GM23338 (cell line): ENCODE data around the gene ARL15. TPM values are rescaled to one million over a fixed set of nuclear protein-coding genes. Genes with fewer than 3 reads are reported as not detected.

ENCODE experiments used
- ATAC-seq: fragments of 200-7000 bp; cut with Tn5 transposase; 3 replicates; pipeline ENCODE4 v1.9.1; 2020
- DNase-seq: peaks from one replicate; pipeline ENCODE4 v3.0.0-alpha.2; 2015; ENCODE audit warnings: low spot score
- H2AFZ ChIP-seq: fragments of 200-600 bp; sonication (generic); 2 replicates; pipeline ENCODE4 v1.8.0; 2016; ENCODE audit warnings: antibody characterized with exemption, mild to moderate bottlenecking, moderate library complexity
- H3F3A ChIP-seq: fragments of 200-600 bp; sonication (generic); replicated peaks from 2 replicates; pipeline ENCODE4 v1.8.0; 2017; ENCODE audit warnings: antibody characterized with exemption, mixed run types, low read depth
- H3K27ac ChIP-seq: fragments of 200-600 bp; sonication (generic); 2 replicates; pipeline ENCODE4 v1.6.1; 2016; ENCODE audit warnings: low read depth
- H3K27me3 ChIP-seq: fragments of 200-600 bp; sonication (generic); 2 replicates; pipeline ENCODE4 v1.8.0; 2016; ENCODE audit warnings: mild to moderate bottlenecking, mixed run types, moderate library complexity; ENCODE audit not compliant: insufficient read depth
- H3K36me3 ChIP-seq: fragments of 200-600 bp; sonication (generic); 2 replicates; pipeline ENCODE4 v1.8.0; 2016; ENCODE audit warnings: mild to moderate bottlenecking; ENCODE audit not compliant: insufficient read depth
- H3K4me1 ChIP-seq: fragments of 200-600 bp; sonication (generic); 2 replicates; pipeline ENCODE4 v1.8.0; 2016; ENCODE audit warnings: mild to moderate bottlenecking, moderate library complexity; ENCODE audit not compliant: insufficient read depth
- H3K4me2 ChIP-seq: fragments of 200-600 bp; sonication (generic); 2 replicates; pipeline ENCODE4 v1.7.1; 2017; ENCODE audit warnings: mixed run types
- H3K4me3 ChIP-seq: fragments of 200-600 bp; sonication (generic); 2 replicates; pipeline ENCODE4 v1.6.1; 2016; ENCODE audit warnings: mixed run types
- H3K79me2 ChIP-seq: fragments of 200-600 bp; sonication (generic); replicated peaks from 2 replicates; pipeline ENCODE4 v1.8.0; 2017; ENCODE audit warnings: mild to moderate bottlenecking; ENCODE audit not compliant: insufficient read depth
- H3K9me2 ChIP-seq: fragments of 200-600 bp; sonication (generic); 2 replicates; pipeline ENCODE4 v1.8.0; 2017; ENCODE audit not compliant: insufficient read depth
- H4K20me1 ChIP-seq: fragments of 200-600 bp; sonication (generic); replicated peaks from 2 replicates; pipeline ENCODE4 v1.8.0; 2017; ENCODE audit warnings: mild to moderate bottlenecking; ENCODE audit not compliant: insufficient read depth
- H3K27ac Mint-ChIP-seq: 2 replicates; pipeline ENCODE4 v1.8.0; 2020; ENCODE audit warnings: inconsistent platforms, mild to moderate bottlenecking, moderate library complexity, mixed read lengths
- H3K27me3 Mint-ChIP-seq: 3 replicates; pipeline ENCODE4 v1.8.0; 2022; ENCODE audit warnings: low read depth, mild to moderate bottlenecking, moderate library complexity, mixed read lengths, inconsistent platforms; ENCODE audit not compliant: insufficient read depth, poor library complexity
- H3K36me3 Mint-ChIP-seq: 3 replicates; pipeline ENCODE4 v1.8.0; 2021; ENCODE audit warnings: low read depth, mild to moderate bottlenecking, inconsistent platforms, moderate library complexity, mixed read lengths
- H3K4me1 Mint-ChIP-seq: 3 replicates; pipeline ENCODE4 v1.8.0; 2020; ENCODE audit warnings: mild to moderate bottlenecking, inconsistent platforms, mixed read lengths
- H3K4me3 Mint-ChIP-seq: 3 replicates; pipeline ENCODE4 v1.8.0; 2021; ENCODE audit warnings: moderate library complexity, mild to moderate bottlenecking, inconsistent platforms, mixed read lengths
- H3K9me3 Mint-ChIP-seq: 3 replicates; pipeline ENCODE4 v1.8.0; 2020; ENCODE audit warnings: moderate library complexity, mild to moderate bottlenecking, inconsistent platforms, mixed read lengths
- CREB1 ChIP-seq: fragments of 250-450 bp; sonication (Bioruptor Pico); IDR thresholded peaks from 2 replicates; pipeline ENCODE4 v1.5.0; 2020; ENCODE audit warnings: low read depth, mild to moderate bottlenecking, moderate library complexity
- CTCF ChIP-seq, 2 experiments: fragments of 200-600 bp in 1 of 2; sonication (generic) in 1 of 2; conservative IDR thresholded peaks; 2 replicates each; pipeline versions ENCODE4 v1.5.1 to v1.6.1; 2016 to 2017; ENCODE audit warnings: antibody characterized with exemption in 2 of 2, low read depth in 2 of 2, mild to moderate bottlenecking in 2 of 2, moderate library complexity in 1 of 2
- ETS1 ChIP-seq: IDR thresholded peaks from 2 replicates; pipeline ENCODE4 v1.6.1; 2016; ENCODE audit warnings: antibody characterized with exemption
- EZH2 ChIP-seq: fragments of 200-600 bp; sonication (generic); IDR thresholded peaks from one replicate; pipeline ENCODE4 v1.8.0; 2017; ENCODE audit warnings: antibody characterized with exemption, mild to moderate bottlenecking, low read depth; ENCODE audit not compliant: unreplicated experiment
- EZH2phosphoT487 ChIP-seq: fragments of 200-600 bp; sonication (generic); IDR thresholded peaks from one replicate; pipeline ENCODE4 v1.8.1; 2018; ENCODE audit warnings: antibody characterized with exemption; ENCODE audit not compliant: unreplicated experiment
- JUNB ChIP-seq: IDR thresholded peaks from one replicate; pipeline ENCODE4 v1.6.1; 2016; ENCODE audit warnings: antibody characterized with exemption; ENCODE audit not compliant: unreplicated experiment
- NANOG ChIP-seq: IDR thresholded peaks from 2 replicates; pipeline ENCODE4 v1.6.1; 2016; ENCODE audit warnings: antibody characterized with exemption, borderline replicate concordance
- POLR2AphosphoS5 ChIP-seq: IDR thresholded peaks from 2 replicates; pipeline ENCODE4 v1.6.1; 2016; ENCODE audit warnings: antibody characterized with exemption, low read depth
- REST ChIP-seq: IDR thresholded peaks from one replicate; pipeline ENCODE4 v1.6.1; 2018; ENCODE audit warnings: antibody characterized with exemption; ENCODE audit not compliant: unreplicated experiment
- STAT1 ChIP-seq: IDR thresholded peaks from one replicate; pipeline ENCODE4 v1.6.1; 2016; ENCODE audit warnings: antibody characterized with exemption; ENCODE audit not compliant: unreplicated experiment
- ZNF114 ChIP-seq: fragments of 250-450 bp; sonication (Bioruptor Pico); IDR thresholded peaks from 2 replicates; pipeline ENCODE4 v1.5.0; 2020; ENCODE audit warnings: mild to moderate bottlenecking, moderate library complexity
- ZNF331 ChIP-seq: fragments of 250-450 bp; sonication (Bioruptor Pico); IDR thresholded peaks from 2 replicates; pipeline ENCODE4 v1.5.0; 2020; ENCODE audit warnings: low read depth, mild to moderate bottlenecking, moderate library complexity
- polyA plus RNA-seq: library from polyadenylated mRNA; unstranded; fragments of >200 nt; fragmentation: Nextera tagmentation; extraction: Ambion mirVana; gene quantifications from 2 replicates; pipeline ENCODE4 v1.2.1, GENCODE V29; 2016
- total RNA-seq: library from RNA; depleted of rRNA; stranded (reverse); fragments of >200 nt; shearing (Covaris generic); gene quantifications from 2 replicates; pipeline ENCODE4 v1.2.3, GENCODE V29; 2014

Gene ARL15
- total and polyA plus RNA-seq, 2 experiments from 2014 or later: 13.0 to 54.0 TPM

DNA sequence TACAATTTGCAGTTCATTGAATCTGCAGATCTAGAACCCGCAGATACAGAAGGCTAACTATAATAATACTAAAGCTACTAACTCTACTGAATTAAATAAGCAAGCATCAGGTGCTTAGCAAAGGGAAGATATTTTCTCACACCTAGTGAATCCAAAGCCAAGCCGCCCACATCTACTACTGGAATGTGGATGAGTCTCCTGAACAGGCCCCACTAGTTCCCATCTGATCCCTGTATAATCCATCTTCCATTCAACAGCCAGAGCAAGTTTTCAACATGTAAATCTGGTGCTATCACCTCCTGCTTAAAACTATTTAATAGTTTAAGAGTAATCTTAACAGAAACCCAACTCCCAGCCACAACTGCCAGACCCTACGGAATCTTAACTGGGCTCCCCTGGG lies 18.9 kb downstream of the ARL15 start (continued):
- TF ChIP-seq POLR2AphosphoS5 (no peak), JUNB (no peak), EZH2phosphoT487 (no peak), CREB1 (no peak), REST (no peak), ETS1 (no peak), ZNF331 (CRISPR knock-in tag) (no peak), ZNF114 (CRISPR knock-in tag) (no peak)

DNA sequence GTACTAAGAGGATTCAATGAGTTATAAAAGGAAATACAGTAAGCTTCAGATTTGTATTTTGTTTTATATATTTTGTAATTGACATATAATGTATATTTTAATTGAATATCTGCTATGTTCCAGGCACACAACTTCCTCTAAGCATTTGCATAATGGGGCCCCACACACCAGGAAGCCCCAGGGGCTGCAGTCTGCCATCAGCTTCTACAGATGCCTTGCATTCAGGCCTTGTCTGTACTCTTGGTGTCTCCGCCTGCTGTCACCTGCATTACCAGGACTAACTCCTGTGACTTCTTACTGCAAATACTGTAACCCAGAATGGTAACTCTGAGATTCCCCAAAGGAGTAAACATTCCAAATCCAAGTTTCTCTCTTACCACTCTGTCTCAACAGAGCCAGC lies 20.6 kb downstream of the ARL15 start:
- peaks cover 30% of the 10 kb centered on the region for H3K4me1 ChIP-seq
- peak; percentile 69 for ATAC-seq
- no peaks in the 10 kb centered on the region for H3K9me3 Mint-ChIP-seq
- no peak overlapping the region for H3K27ac ChIP-seq
- no peaks in the 10 kb centered on the region for H3K27me3 ChIP-seq
- no peak overlapping the region for H3K4me3 Mint-ChIP-seq
- H3K4me2 ChIP-seq: peak overlapping the region; percentile 50; the same call in 1 of the 2 replicates
- H3K4me1 Mint-ChIP-seq: peaks cover 52% of the 10 kb centered on the region
- H3K4me3 ChIP-seq: no peak overlapping the region
- H3K27me3 Mint-ChIP-seq: no peaks in the 10 kb centered on the region
- H3K27ac Mint-ChIP-seq: no peak overlapping the region; the same call in 1 of the 2 replicates
- no peak overlapping the region for H2AFZ ChIP-seq
- H3K36me3 Mint-ChIP-seq: no peaks in the 10 kb centered on the region
- no peaks in the 10 kb centered on the region for H3K36me3 ChIP-seq
- H3K9me2 ChIP-seq: no peaks in the 10 kb centered on the region
- peak; percentile 28 for DNase-seq
- H3K79me2 ChIP-seq: peaks cover 84% of the 10 kb centered on the region
- H3F3A ChIP-seq: no peaks in the 10 kb centered on the region
- H4K20me1 ChIP-seq: no peaks in the 10 kb centered on the region; the same call in 1 of the 2 replicates
- TF ChIP-seq CREB1: no peak
- TF ChIP-seq NANOG: no peak
- TF ChIP-seq JUNB: no peak
- no peak for TF ChIP-seq EZH2
- TF ChIP-seq ETS1: no peak
- TF ChIP-seq STAT1: no peak
- no peak for TF ChIP-seq REST
- no peak for TF ChIP-seq EZH2phosphoT487
- TF ChIP-seq CTCF (conservative IDR thresholded peaks at IDR 0.05; ENCODE audit: low read depth in 2 of 2): no peak
- TF ChIP-seq ZNF114 (CRISPR knock-in tag): no peak
- no peak for TF ChIP-seq ZNF331 (CRISPR knock-in tag)
- TF ChIP-seq POLR2AphosphoS5: no peak
